Astrocyte (in vitro differentiated cells and primary cell): ENCODE results near the gene METTL22. TPM values are rescaled to one million over a fixed set of nuclear protein-coding genes. Genes with fewer than 3 reads are reported as not detected.

ENCODE experiments used
- DNase-seq: peaks from one replicate; pipeline ENCODE4 v3.0.0-alpha.2; 2010; ENCODE audit warnings: low read depth
- FAIRE-seq: peaks from 2 replicates; lab custom pipeline; 2011; peaks lifted over from hg19 to GRCh38; lab: Jason Lieb, UNC
- H2AFZ ChIP-seq: 2 replicates; pipeline ENCODE4 v1.6.0; 2012; ENCODE audit warnings: low read depth, low read length, inconsistent platforms
- H3K27ac ChIP-seq: 2 replicates; pipeline ENCODE4 v1.5.1; 2011; ENCODE audit warnings: low read depth, low read length, inconsistent platforms
- H3K27me3 ChIP-seq: 2 replicates; pipeline ENCODE4 v1.6.0; 2011; ENCODE audit warnings: low read length, inconsistent platforms; ENCODE audit not compliant: insufficient read depth
- H3K36me3 ChIP-seq: 2 replicates; pipeline ENCODE4 v1.5.1; 2011; ENCODE audit warnings: low read length, inconsistent platforms; ENCODE audit not compliant: insufficient read depth
- H3K4me1 ChIP-seq: 2 replicates; pipeline ENCODE4 v1.5.1; 2011; ENCODE audit warnings: low read length, inconsistent platforms; ENCODE audit not compliant: insufficient read depth
- H3K4me2 ChIP-seq: 2 replicates; pipeline ENCODE4 v1.6.0; 2012; ENCODE audit warnings: low read length, inconsistent platforms
- H3K4me3 ChIP-seq: 2 replicates; pipeline ENCODE4 v1.5.1; 2011; ENCODE audit warnings: low read depth, mild to moderate bottlenecking, low read length, inconsistent platforms; ENCODE audit not compliant: insufficient read depth
- H3K79me2 ChIP-seq: 2 replicates; pipeline ENCODE4 v1.6.0; 2012; ENCODE audit warnings: mild to moderate bottlenecking, low read length, inconsistent platforms; ENCODE audit not compliant: insufficient read depth
- H3K9ac ChIP-seq: 2 replicates; pipeline ENCODE4 v1.6.0; 2012; ENCODE audit warnings: mild to moderate bottlenecking, low read length, inconsistent platforms
- H3K9me3 ChIP-seq: 2 replicates; pipeline ENCODE4 v1.5.1; 2012; ENCODE audit warnings: low read depth, mild to moderate bottlenecking, low read length, inconsistent platforms; ENCODE audit not compliant: insufficient read depth
- H4K20me1 ChIP-seq: 2 replicates; pipeline ENCODE4 v1.6.0; 2012; ENCODE audit warnings: low read length, inconsistent platforms; ENCODE audit not compliant: insufficient read depth
- H3K27ac Mint-ChIP-seq: one replicate; pipeline ENCODE4 v1.8.0; 2021; ENCODE audit warnings: mild to moderate bottlenecking, mixed read lengths; ENCODE audit not compliant: unreplicated experiment
- H3K27me3 Mint-ChIP-seq: one replicate; pipeline ENCODE4 v1.8.0; 2021; ENCODE audit warnings: low read depth, mixed read lengths; ENCODE audit not compliant: unreplicated experiment
- H3K36me3 Mint-ChIP-seq: one replicate; pipeline ENCODE4 v1.8.0; 2021; ENCODE audit warnings: low read depth, mixed read lengths; ENCODE audit not compliant: unreplicated experiment
- H3K4me1 Mint-ChIP-seq: one replicate; pipeline ENCODE4 v1.8.0; 2021; ENCODE audit warnings: low read depth, mixed read lengths; ENCODE audit not compliant: unreplicated experiment
- H3K4me3 Mint-ChIP-seq: one replicate; pipeline ENCODE4 v1.8.0; 2021; ENCODE audit warnings: mild to moderate bottlenecking, moderate library complexity, mixed read lengths; ENCODE audit not compliant: unreplicated experiment
- H3K9me3 Mint-ChIP-seq: one replicate; pipeline ENCODE4 v1.8.0; 2021; ENCODE audit warnings: mild to moderate bottlenecking, mixed read lengths; ENCODE audit not compliant: unreplicated experiment
- CTCF ChIP-seq: IDR thresholded peaks from 2 replicates; pipeline ENCODE4 v1.5.1; 2011; ENCODE audit warnings: low read depth, mild to moderate bottlenecking, inconsistent platforms, low read length, moderate library complexity; ENCODE audit not compliant: insufficient read depth
- EZH2 ChIP-seq: IDR thresholded peaks from 2 replicates; pipeline ENCODE4 v1.6.1; 2012; ENCODE audit warnings: mild to moderate bottlenecking, low read length, inconsistent platforms; ENCODE audit not compliant: insufficient read depth
- total RNA-seq: library from RNA; stranded (reverse); gene quantifications from 2 replicates; pipeline ENCODE4 v1.2.1, GENCODE V29; 2021

The METTL22 gene
- total RNA-seq, 1 donor from 2014 or later, result 37.7 TPM

GRCh38 chr16:8625491-8626087 is 4.1 kb downstream of the METTL22 start:
- H3K9me3 Mint-ChIP-seq, result no peaks in the 10 kb centered on the region
- Histone ChIP-seq H3K79me2 (peaks cover 49% of the 10 kb centered on the region), H3K4me3 (no peak overlapping the region), H3K9me3 (no peaks in the 10 kb centered on the region), H3K4me1 (peaks cover 12% of the 10 kb centered on the region), H3K27me3 (no peaks in the 10 kb centered on the region), H3K9ac (no peak overlapping the region), H3K4me2 (no peak overlapping the region), H3K27ac (no peak overlapping the region), H3K36me3 (peaks cover 36% of the 10 kb centered on the region), H4K20me1 (peaks cover 60% of the 10 kb centered on the region), H2AFZ (no peak overlapping the region)
- no peak for DNase-seq
- H3K27me3 Mint-ChIP-seq, result no peaks in the 10 kb centered on the region
- no peak for FAIRE-seq
- TF ChIP-seq CTCF, result no peak
- no peak for TF ChIP-seq EZH2
- H3K4me1 Mint-ChIP-seq, result peaks cover 9% of the 10 kb centered on the region
- no peak overlapping the region for H3K4me3 Mint-ChIP-seq
- no peak overlapping the region for H3K27ac Mint-ChIP-seq
- peaks cover 12% of the 10 kb centered on the region for H3K36me3 Mint-ChIP-seq

- H3K9me3 ChIP-seq, result no peaks in the 10 kb centered on the region
- no peak overlapping the region for H3K27ac ChIP-seq
- FAIRE-seq (no peak), DNase-seq (no peak)
- peaks cover 71% of the 10 kb centered on the region for H4K20me1 ChIP-seq
- peaks cover 42% of the 10 kb centered on the region for H3K36me3 ChIP-seq
- no peaks in the 10 kb centered on the region for H3K9me3 Mint-ChIP-seq
- no peaks in the 10 kb centered on the region for H3K27me3 ChIP-seq
- H3K9ac ChIP-seq, result no peak overlapping the region
- H3K4me2 ChIP-seq, result no peak overlapping the region
- no peak overlapping the region for H2AFZ ChIP-seq
- H3K79me2 ChIP-seq, result peaks cover 45% of the 10 kb centered on the region
- no peaks in the 10 kb centered on the region for H3K27me3 Mint-ChIP-seq
- no peak overlapping the region for H3K4me3 Mint-ChIP-seq
- H3K36me3 Mint-ChIP-seq, result peaks cover 12% of the 10 kb centered on the region
- no peak overlapping the region for H3K4me3 ChIP-seq
- peaks cover 12% of the 10 kb centered on the region for H3K4me1 ChIP-seq
- H3K4me1 Mint-ChIP-seq, result peaks cover 10% of the 10 kb centered on the region
- TF ChIP-seq EZH2 (no peak), CTCF (no peak)
- H3K27ac Mint-ChIP-seq, result peak overlapping the region; percentile 62
Observed at GRCh38 chr16:8626946-8627345, 5.4 kb downstream of the METTL22 start.

- TF ChIP-seq EZH2 (no peak), CTCF (no peak)
Observed at GRCh38 chr16:8627456-8627855, 6.0 kb downstream of the METTL22 start.

More at GRCh38 chr16:8627456-8627855, 6.0 kb downstream of the METTL22 start:
- no peak overlapping the region for H3K9ac ChIP-seq
- no peak overlapping the region for H3K27ac ChIP-seq
- peaks cover 74% of the 10 kb centered on the region for H4K20me1 ChIP-seq
- H3K36me3 Mint-ChIP-seq, result peaks cover 12% of the 10 kb centered on the region
- H3K4me1 Mint-ChIP-seq, result peaks cover 10% of the 10 kb centered on the region
- peaks cover 40% of the 10 kb centered on the region for H3K79me2 ChIP-seq
- H3K4me3 ChIP-seq, result no peak overlapping the region
- FAIRE-seq (no peak), DNase-seq (no peak)
- H3K27me3 Mint-ChIP-seq, result no peaks in the 10 kb centered on the region
- H3K4me3 Mint-ChIP-seq, result no peak overlapping the region
- H2AFZ ChIP-seq, result no peak overlapping the region
- no peak overlapping the region for H3K27ac Mint-ChIP-seq
- H3K4me2 ChIP-seq, result no peak overlapping the region
- no peaks in the 10 kb centered on the region for H3K27me3 ChIP-seq
- peaks cover 12% of the 10 kb centered on the region for H3K4me1 ChIP-seq
- H3K9me3 Mint-ChIP-seq, result no peaks in the 10 kb centered on the region
- peaks cover 45% of the 10 kb centered on the region for H3K36me3 ChIP-seq
- no peaks in the 10 kb centered on the region for H3K9me3 ChIP-seq
